HepG2 (cell line): ENCODE data around the gene SLC25A46. TPM values are rescaled to one million over a fixed set of nuclear protein-coding genes. Genes with fewer than 3 reads are reported as not detected.

ENCODE experiments used
- CBX1 ChIP-seq: IDR thresholded peaks from one replicate; pipeline ENCODE4 v1.6.1; 2016; ENCODE audit warnings: antibody characterized with exemption, low read depth
- CBX2 ChIP-seq, 2 experiments: fragments of 200-600 bp in 1 of 2; sonication (generic); formaldehyde crosslinking in 1 of 2; IDR thresholded peaks; 2 replicates each; pipeline versions ENCODE4 v1.7.0 to v1.8.1; 2018 to 2022; ENCODE audit warnings: low read depth in 2 of 2, low read length in 1 of 2, mild to moderate bottlenecking in 1 of 2, missing genetic modification reagents in 1 of 2
- GATA4 ChIP-seq: sonication (generic); IDR thresholded peaks from 2 replicates; pipeline ENCODE4 v1.6.1; 2016; ENCODE audit warnings: antibody characterized with exemption, low read depth, borderline replicate concordance
- GFI1 ChIP-seq: sonication (generic); formaldehyde crosslinking; IDR thresholded peaks from 2 replicates; pipeline ENCODE4 v1.5.0; 2020; ENCODE audit warnings: missing genetic modification reagents, mild to moderate bottlenecking, borderline replicate concordance
- KIAA2018 ChIP-seq: sonication (generic); formaldehyde crosslinking; IDR thresholded peaks from 2 replicates; pipeline ENCODE4 v1.5.0; 2020; ENCODE audit warnings: mild to moderate bottlenecking, missing genetic modification reagents, borderline replicate concordance
- MAZ ChIP-seq, 2 experiments: sonication (generic) in 1 of 2; formaldehyde crosslinking in 1 of 2; IDR thresholded peaks; 2 replicates each; pipeline versions ENCODE4 v1.5.0 to v1.6.1; 2012 to 2020; ENCODE audit warnings: low read depth in 2 of 2, mild to moderate bottlenecking in 2 of 2, borderline replicate concordance in 1 of 2, improper control_type of control experiment in 1 of 2, low read length in 1 of 2, missing genetic modification reagents in 1 of 2, moderate library complexity in 1 of 2
- REST ChIP-seq, 2 experiments: IDR thresholded peaks; 2 replicates each; pipeline ENCODE4 v1.6.1; 2011 to 2012; ENCODE audit warnings: low read length in 2 of 2, borderline replicate concordance in 1 of 2, low read depth in 1 of 2, mild to moderate bottlenecking in 1 of 2, moderate library complexity in 1 of 2
- SAP130 ChIP-seq: IDR thresholded peaks from 2 replicates; pipeline ENCODE4 v1.6.1; 2016; ENCODE audit warnings: low read depth
- TFDP1 ChIP-seq: IDR thresholded peaks from 2 replicates; pipeline ENCODE4 v1.6.1; 2016; ENCODE audit warnings: missing compliant biosample characterization, missing genetic modification reagents, borderline replicate concordance
- ZC3H4 ChIP-seq: sonication (generic); formaldehyde crosslinking; IDR thresholded peaks from 2 replicates; pipeline ENCODE4 v1.4.0; 2020; ENCODE audit warnings: missing genetic modification reagents, borderline replicate concordance
- ZFP37 ChIP-seq: sonication (generic); formaldehyde crosslinking; IDR thresholded peaks from 2 replicates; pipeline ENCODE4 v1.4.0; 2020; ENCODE audit warnings: missing genetic modification reagents, borderline replicate concordance
- ZNF841 ChIP-seq: sonication (generic); formaldehyde crosslinking; IDR thresholded peaks from 2 replicates; pipeline ENCODE4 v1.8.1; 2023; ENCODE audit warnings: missing genetic modification reagents, borderline replicate concordance
- polyA plus RNA-seq, 8 experiments: library from polyadenylated mRNA; depleted of rRNA in 3 of 8; stranded (reverse) in 7 of 8; unstranded in 1 of 8; fragments of >200 nt; fragmentation: Illumina TruSeq in 4 of 8; extraction: Trizol in 4 of 8; gene quantifications; 2 replicates each; pipeline versions ENCODE4 v1.2.1 to v1.2.3, GENCODE V29; 2011 to 2016; ENCODE audit warnings: low read depth in 4 of 8, missing spikeins in 1 of 8, mixed read lengths in 1 of 8; ENCODE audit not compliant: insufficient read depth in 1 of 8
- total RNA-seq, 5 experiments: library from RNA; depleted of rRNA; stranded (reverse); fragments of >200 nt; fragmentation: Illumina TruSeq; extraction: Trizol; gene quantifications; 2 replicates each; pipeline ENCODE4 v1.2.3, GENCODE V29; 2016; ENCODE audit warnings: low read depth in 1 of 5

Gene SLC25A46
- total and polyA plus RNA-seq, 2 of the 13 experiments (the other 11 are each of a cell fraction or from before 2014, with no cell fraction given) = 14.2 to 34.6 TPM

- TF ChIP-seq KIAA2018 (CRISPR knock-in tag) = no peak
- TF ChIP-seq CBX2 (IDR thresholded peaks at IDR 0.05; ENCODE audit: low read depth, low read length) = no peak
- no peak for TF ChIP-seq CBX2 (CRISPR knock-in tag; IDR thresholded peaks at IDR 0.05; ENCODE audit: low read depth)
- peak; percentile 56 for TF ChIP-seq CBX1
- no peak for TF ChIP-seq ZFP37
- 0 out of 2 replicates have a peak, but pooled peaks have one; percentile 58 for TF ChIP-seq GATA4
- TF ChIP-seq ZNF841 (CRISPR knock-in tag) = no peak
- TF ChIP-seq TFDP1 (CRISPR knock-in tag) = peak; percentile 50; the same call in 1 of the 2 replicates
- TF ChIP-seq GFI1 (CRISPR knock-in tag) = no peak
- no peak for TF ChIP-seq MAZ (IDR thresholded peaks at IDR 0.05; ENCODE audit: borderline replicate concordance, low read depth, low read length)
- peak; percentile 68; the same call in 1 of the 2 replicates for TF ChIP-seq MAZ (CRISPR knock-in tag; IDR thresholded peaks at IDR 0.05; ENCODE audit: low read depth)
- peak; percentile 98 for TF ChIP-seq SAP130 (CRISPR knock-in tag)
- TF ChIP-seq ZC3H4 (CRISPR knock-in tag) = no peak
- TF ChIP-seq REST (IDR thresholded peaks at IDR 0.05; ENCODE audit: borderline replicate concordance in 1 of 2, low read depth in 1 of 2, low read length in 2 of 2) = no peak; a peak in 1 of 4 replicates
These were observed at the start of gene SLC25A46 (continued) for GRCh38 chr5:110738812-110739651.
